Measurements from ENCODE around the gene FBXO3. TPM values are rescaled to one million over a fixed set of nuclear protein-coding genes. Genes with fewer than 3 reads are reported as not detected.
A peak's percentile ranks its signal among the peaks of the same experiment; 100 is the strongest.

FBXO3 gene
- total and polyA plus RNA-seq, 9 of the 15 experiments (the other 6 are each of a cell fraction or from before 2014, with no cell fraction given), result 11.6 to 59.3 (median 29.2) TPM

- no peak overlapping the region for H3K4me2 ChIP-seq (ENCODE audit: insufficient read depth, low read length)
- peaks cover 17 to 18% of the 10 kb centered on the region in 2 experiments for H3K4me1 ChIP-seq (replicated peaks in 1 of 2; ENCODE audit: control insufficient read depth in 2 of 2, insufficient read depth in 2 of 2, low read length in 2 of 2)
- 7% methylated on average over 3 of the region's 3 CpGs for WGBS (ENCODE audit: insufficient coverage, low coverage, missing lambda C conversion rate)
- no peak for FAIRE-seq
- BruUV-seq (replicated peaks), result no TSS peak
- no peak overlapping the region for H3K4me3 ChIP-seq
- H3K9me3 ChIP-seq (replicated peaks; ENCODE audit: control insufficient read depth, insufficient read depth, low read depth, low read length), result no peaks in the 10 kb centered on the region
- in situ Hi-C loops (cut with MboI), result no loop called here
- H4K20me1 ChIP-seq (replicated peaks; ENCODE audit: control insufficient read depth, insufficient read depth, low read length), result no peaks in the 10 kb centered on the region
- H3K9ac ChIP-seq (ENCODE audit: insufficient read depth in 1 of 2, low read depth in 2 of 2, low read length in 2 of 2), result no peak overlapping the region
- H3K79me2 ChIP-seq (ENCODE audit: control insufficient read depth, insufficient read depth, low read length), result no peaks in the 10 kb centered on the region
- no peaks in the 10 kb centered on the region for H3K36me3 ChIP-seq (ENCODE audit: control insufficient read depth, insufficient read depth, low read length)
- H3K27me3 ChIP-seq (ENCODE audit: control insufficient read depth in 2 of 2, insufficient read depth in 2 of 2, low read length in 2 of 2), result peaks cover 19 to 40% of the 10 kb centered on the region in 2 experiments
- H3K27ac ChIP-seq (ENCODE audit: extremely low read depth, low read depth, low read length), result no peak overlapping the region
- ATAC-seq, result no peak
- ChIA-PET CTCF (ENCODE audit: low intra/inter-chr PET ratio) (no interaction called here), POLR2A (interaction anchor here (0.7 to 1.1 kb wide), 2 partner anchors 12 to 378 kb away, joined by 3 to 5 read pairs; no protein-coding TSS in a partner anchor)
- TF ChIP-seq CBX2 (IDR thresholded peaks at IDR 0.05; ENCODE audit: insufficient read depth, low read length, poor library complexity, severe bottlenecking) (peak; percentile 50), SLC30A9 (CRISPR knock-in tag; IDR thresholded peaks at IDR 0.05) (no peak), THRB (CRISPR knock-in tag; conservative IDR thresholded peaks at IDR 0.05) (no peak)
- intact Hi-C loops (cut with micrococcal nuclease), result no loop called here
- no peak for DNase-seq (ENCODE audit: extremely low read depth in 1 of 4, low spot score in 3 of 4)
- H3K9me1 ChIP-seq (ENCODE audit: control insufficient read depth, insufficient read depth, low read length), result no peaks in the 10 kb centered on the region
- no peak overlapping the region for H2AFZ ChIP-seq (ENCODE audit: low read depth, low read length)
Measured at GRCh38 chr11:33697997-33698396, 76.3 kb downstream of the FBXO3 start.
